GM06990 (cell line): ENCODE data around the gene IGLL5.

Experiments used
- DNase-seq: peaks from one replicate; pipeline ENCODE4 v3.0.0-alpha.2; 2011; ENCODE audit not compliant: insufficient read length; ENCODE audit errors: extremely low read depth
- H3K27me3 ChIP-seq: replicated peaks from 2 replicates; pipeline ENCODE4 v1.6.0; 2011; ENCODE audit warnings: low read length; ENCODE audit not compliant: control insufficient read depth, insufficient read depth
- H3K36me3 ChIP-seq: 2 replicates; pipeline ENCODE4 v1.5.1; 2011; ENCODE audit warnings: low read length; ENCODE audit not compliant: control insufficient read depth, insufficient read depth
- H3K4me3 ChIP-seq: replicated peaks from 2 replicates; pipeline ENCODE4 v1.5.1; 2011; ENCODE audit warnings: low read depth, mild to moderate bottlenecking, control low read depth, low read length
- CTCF ChIP-seq: IDR thresholded peaks from 2 replicates; pipeline ENCODE4 v1.5.1; 2011; ENCODE audit warnings: low read length, control low read depth, mild to moderate bottlenecking, inconsistent platforms; ENCODE audit not compliant: insufficient read depth, poor library complexity, severe bottlenecking

Gene IGLL5

DNA sequence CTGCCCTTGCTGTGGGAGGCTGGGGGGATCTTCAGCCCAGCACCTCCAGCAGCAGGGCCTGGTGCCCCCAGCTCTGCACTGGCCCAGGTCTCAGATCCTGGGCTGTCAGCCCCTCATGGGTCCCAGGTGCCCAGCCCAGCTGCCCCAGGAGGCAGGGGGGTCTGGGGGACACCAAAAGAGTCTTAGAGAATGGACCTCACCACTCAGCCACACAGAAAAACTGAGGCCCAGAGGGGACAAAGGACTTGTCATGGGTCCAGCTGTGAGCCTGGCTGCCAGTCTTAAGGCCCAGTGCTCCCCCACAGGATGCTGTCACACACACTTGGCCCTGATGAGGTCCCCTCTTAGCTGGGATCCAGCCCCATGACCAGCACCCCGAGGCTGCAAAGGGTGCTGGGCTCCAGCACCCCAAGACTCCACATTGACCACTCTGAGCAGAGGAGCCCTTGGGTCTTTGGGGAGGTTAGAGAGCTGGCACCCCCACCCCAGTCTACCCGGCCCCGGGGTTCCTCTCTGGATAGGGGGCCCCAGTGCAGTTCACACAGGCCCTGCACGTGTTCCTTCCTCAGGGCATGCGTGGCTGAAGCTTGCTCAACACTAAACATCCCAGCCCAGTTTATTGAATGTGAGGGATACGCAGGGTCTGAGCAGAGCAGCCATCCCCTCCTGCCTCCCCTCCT lies 54.4 kb downstream of the IGLL5 start:
- no peak overlapping the region for H3K4me3 ChIP-seq
- no peak for TF ChIP-seq CTCF
- no peaks in the 10 kb centered on the region for H3K27me3 ChIP-seq
- H3K36me3 ChIP-seq, result no peaks in the 10 kb centered on the region
- DNase-seq, result no peak

DNA sequence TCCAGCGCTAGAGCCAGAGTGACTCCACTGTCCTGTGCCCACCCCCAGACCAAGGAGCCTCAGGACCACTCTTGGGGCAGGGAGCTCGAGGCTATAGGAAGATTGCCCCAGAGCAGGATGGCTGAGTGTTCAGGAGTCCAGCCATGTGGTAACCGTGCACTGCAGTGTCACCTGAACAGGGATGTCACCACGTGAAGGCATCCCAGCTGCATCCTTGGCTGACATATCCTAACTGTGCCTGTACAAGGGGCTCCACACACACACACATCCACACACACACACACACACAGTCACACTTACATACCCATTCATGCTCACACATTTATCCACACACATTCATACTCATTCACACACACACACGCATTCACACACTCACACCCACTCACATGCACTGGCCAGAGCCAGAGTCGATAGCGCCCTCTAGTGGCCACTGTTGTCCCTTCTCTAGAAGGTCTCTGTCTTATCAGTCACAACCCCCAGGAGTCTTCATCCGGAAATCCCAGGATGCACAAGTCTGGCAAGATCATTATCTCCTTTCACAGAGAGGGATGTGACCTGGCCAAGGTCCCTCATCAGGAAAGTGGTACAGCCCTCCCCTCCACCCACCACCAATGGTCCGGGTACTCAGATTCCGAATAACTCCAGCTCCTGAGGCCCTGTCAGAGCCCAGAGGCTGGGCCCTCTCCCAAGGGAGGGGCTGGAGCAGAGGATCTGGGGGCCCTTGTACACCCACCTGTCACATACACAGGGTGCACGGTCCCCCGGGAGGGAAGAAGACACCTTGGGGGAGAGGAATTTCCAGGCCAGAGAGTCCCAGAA lies 55.1 kb downstream of the IGLL5 start:
- Histone ChIP-seq H3K36me3 (no peaks in the 10 kb centered on the region), H3K27me3 (no peaks in the 10 kb centered on the region), H3K4me3 (no peak overlapping the region)
- peak; percentile 82 for TF ChIP-seq CTCF
- DNase-seq, result peak; percentile 73

DNA sequence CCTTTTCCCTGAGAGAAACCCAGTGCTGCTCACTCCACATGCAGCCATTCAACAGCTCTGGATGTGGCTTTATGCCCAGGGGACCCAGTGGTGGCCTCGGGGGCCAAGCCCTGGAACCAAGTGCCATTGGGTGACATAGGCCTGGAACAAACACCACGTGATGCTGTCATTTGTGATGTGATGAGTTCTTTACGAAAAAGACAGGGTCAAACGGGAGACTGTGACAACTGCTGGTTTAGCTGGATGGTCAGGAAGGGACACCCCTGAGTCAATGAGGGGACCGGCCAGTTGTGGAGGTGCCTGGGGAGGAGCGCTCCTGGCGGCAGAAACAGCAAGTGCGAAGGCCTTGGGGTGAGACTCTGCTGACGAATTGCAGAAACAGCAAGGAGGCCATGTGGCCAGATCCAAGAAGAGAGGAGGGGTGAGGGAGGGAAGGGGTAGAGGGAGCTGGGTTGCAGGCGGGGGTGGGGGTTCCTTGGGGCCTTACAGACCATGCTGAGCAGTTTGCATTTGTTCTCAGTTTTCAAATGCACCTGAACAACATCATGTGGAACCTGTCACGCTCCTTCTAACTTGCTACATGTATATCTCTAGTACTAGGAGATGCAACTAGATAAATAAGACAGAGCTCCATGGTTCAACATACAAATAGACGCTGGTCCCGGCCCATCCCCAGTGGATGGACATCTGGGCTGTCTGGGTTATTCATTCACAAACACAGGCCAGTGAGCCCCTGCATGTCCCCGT lies 56.1 kb downstream of the IGLL5 start:
- H3K36me3 ChIP-seq, result no peaks in the 10 kb centered on the region
- DNase-seq, result peak; percentile 63
- no peak overlapping the region for H3K4me3 ChIP-seq
- TF ChIP-seq CTCF, result peak; percentile 51
- H3K27me3 ChIP-seq, result no peaks in the 10 kb centered on the region

- no peaks in the 10 kb centered on the region for H3K36me3 ChIP-seq
- no peak overlapping the region for H3K4me3 ChIP-seq
- TF ChIP-seq CTCF, result no peak
These were observed 56.8 kb downstream of the IGLL5 start for GRCh38 chr22:22944268-22944985.

DNA sequence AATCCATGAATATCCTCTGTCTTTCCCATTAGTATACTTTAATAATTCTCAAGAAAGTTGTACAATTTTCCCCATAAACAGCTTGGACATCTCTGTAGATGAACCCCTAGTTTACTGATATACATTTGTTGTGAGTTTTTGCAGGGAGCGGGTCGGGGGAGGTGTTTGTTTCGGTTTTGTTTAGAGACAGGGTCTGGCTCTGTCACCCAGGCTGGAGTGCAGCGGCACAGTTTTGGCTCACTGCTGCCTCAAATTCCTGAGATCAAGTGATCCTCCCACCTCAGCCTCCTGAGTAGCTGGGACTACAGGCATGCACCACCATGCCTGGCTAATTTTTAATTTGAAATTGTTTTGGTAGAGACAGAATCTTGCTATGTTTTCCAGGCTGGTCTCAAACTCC lies 57.6 kb downstream of the IGLL5 start:
- Histone ChIP-seq H3K4me3 (no peak overlapping the region), H3K27me3 (no peaks in the 10 kb centered on the region), H3K36me3 (no peaks in the 10 kb centered on the region)
- no peak for TF ChIP-seq CTCF
- no peak for DNase-seq

More at GRCh38 chr22:22944268-22944985, 56.8 kb downstream of the IGLL5 start:
- no peak for DNase-seq
- no peaks in the 10 kb centered on the region for H3K27me3 ChIP-seq
